A549 treated with AZD9567 at 1 μM for 4 hours (cell line): ENCODE measurements around the gene GAB3. TPM values are rescaled to one million over a fixed set of nuclear protein-coding genes. Genes with fewer than 3 reads are reported as not detected.

Experiments
- total RNA-seq: library from RNA; stranded (reverse); fragments of 200-300 nt; extraction: Qiagen RNA extraction; gene quantifications from 5 replicates; pipeline ENCODE4 v1.2.3, GENCODE V29; 2022; ENCODE audit not compliant: insufficient read depth

GAB3 gene
- total RNA-seq, result 0.59 to 1.0 TPM (median 0.88 TPM) in 5 replicates

GRCh38 chrX:154750301-154751202 is at the start of gene GAB3:
TSS of gene GAB3 (minus strand) at chrX:154751077. CDS start at chrX:154751025, 52 bp downstream.

GRCh38 chrX:154762537-154763296 is 11.8 kb upstream of the GAB3 start, which contains the start of gene DKC1:
TSS of gene DKC1 (plus strand) at chrX:154762864. CDS start at chrX:154762966, 102 bp downstream.

DNA sequence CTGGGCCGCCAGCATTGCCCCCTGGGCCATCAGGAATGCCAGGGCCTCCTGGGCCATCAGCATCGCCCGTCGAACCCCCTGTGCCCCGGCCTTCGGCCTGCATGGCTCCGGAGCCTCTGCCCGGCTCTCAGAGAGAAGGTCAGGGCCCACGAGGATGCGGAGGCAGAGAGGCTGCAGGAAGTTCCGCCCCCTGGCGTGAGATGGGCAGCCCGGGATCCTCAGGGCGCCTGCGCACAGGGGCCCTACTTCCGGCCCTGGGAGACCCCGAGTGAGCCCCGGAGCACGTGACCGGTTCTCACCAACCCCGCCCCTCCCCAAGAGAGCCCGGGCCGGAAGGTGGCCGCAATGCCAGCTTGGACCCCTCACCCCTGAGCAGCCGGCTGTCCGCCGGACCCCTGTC is 97.5 kb downstream of the GAB3 start, which contains the start of gene CTAG2:
Gene CTAG2, minus strand, starts transcription at position 167 of the 400 bp plus-strand sequence. Its CDS starts 64 bp downstream, at position 103.

Other genes with a start within 250 kb of the GAB3 start
- 40.7 to 46.1 TPM (median 45.3 TPM) in 5 replicates for gene FAM3A, start 234.8 kb downstream of the GAB3 start, total RNA-seq
- 1,265 to 1,646 TPM (median 1,455 TPM) in 5 replicates for gene G6PD, start 204.2 kb downstream of the GAB3 start, total RNA-seq
- 33.2 to 47.2 TPM (median 44.4 TPM) in 5 replicates for gene IKBKG, start 203.5 kb downstream of the GAB3 start, total RNA-seq
- 0.10 TPM in 1 of 5 replicates, not detected in the others for gene CTAG1A, start 165.9 kb downstream of the GAB3 start, total RNA-seq
- gene CTAG1B, start 131.8 kb downstream of the GAB3 start, total RNA-seq, result not detected in 5 replicates
- not detected in 5 replicates for gene CTAG2, start 97.5 kb downstream of the GAB3 start, total RNA-seq
- 150 to 224 TPM (median 159 TPM) in 5 replicates for gene DKC1, start 11.8 kb upstream of the GAB3 start, total RNA-seq
- 14.9 to 19.7 TPM (median 16.3 TPM) in 5 replicates for gene MPP1, start 54.4 kb upstream of the GAB3 start, total RNA-seq
- not detected in 5 replicates for gene SMIM9, start 83.6 kb upstream of the GAB3 start, total RNA-seq
- gene F8A1, start 135.3 kb upstream of the GAB3 start, total RNA-seq, result 53.8 to 109 TPM (median 93.0 TPM) in 5 replicates